GM23248 (cell line): ENCODE results near the gene PLCE1. TPM values are rescaled to one million over a fixed set of nuclear protein-coding genes. Genes with fewer than 3 reads are reported as not detected.

Experiments
- DNase-seq: peaks from one replicate; pipeline ENCODE4 v3.0.0-alpha.2; 2015
- H2AFZ ChIP-seq: fragments of 200-600 bp; sonication (generic); 2 replicates; pipeline ENCODE4 v1.6.1; 2016; ENCODE audit warnings: antibody characterized with exemption
- H3F3A ChIP-seq: fragments of 200-600 bp; sonication (generic); 2 replicates; pipeline ENCODE4 v1.6.1; 2016; ENCODE audit warnings: mild to moderate bottlenecking, antibody characterized with exemption, mixed run types; ENCODE audit not compliant: insufficient read depth
- H3K27ac ChIP-seq: fragments of 200-600 bp; sonication (generic); 2 replicates; pipeline ENCODE4 v1.5.1; 2016; ENCODE audit warnings: mild to moderate bottlenecking
- H3K27me3 ChIP-seq: fragments of 200-600 bp; sonication (generic); replicated peaks from 2 replicates; pipeline ENCODE4 v1.6.1; 2016; ENCODE audit warnings: mild to moderate bottlenecking; ENCODE audit not compliant: insufficient read depth
- H3K36me3 ChIP-seq: fragments of 200-600 bp; sonication (generic); 2 replicates; pipeline ENCODE4 v1.6.1; 2016; ENCODE audit warnings: low read depth, mild to moderate bottlenecking
- H3K4me1 ChIP-seq: fragments of 200-600 bp; sonication (generic); 2 replicates; pipeline ENCODE4 v1.6.1; 2016; ENCODE audit warnings: mild to moderate bottlenecking; ENCODE audit not compliant: insufficient read depth
- H3K4me2 ChIP-seq: fragments of 200-600 bp; sonication (generic); one replicate; pipeline ENCODE4 v1.6.1; 2016; ENCODE audit warnings: mild to moderate bottlenecking; ENCODE audit not compliant: unreplicated experiment
- H3K4me3 ChIP-seq: fragments of 200-600 bp; sonication (generic); 2 replicates; pipeline ENCODE4 v1.5.1; 2016; ENCODE audit warnings: mild to moderate bottlenecking
- H3K79me2 ChIP-seq: fragments of 200-600 bp; sonication (generic); 2 replicates; pipeline ENCODE4 v1.6.1; 2016; ENCODE audit warnings: mild to moderate bottlenecking; ENCODE audit not compliant: insufficient read depth
- H3K9ac ChIP-seq: fragments of 200-600 bp; sonication (generic); 2 replicates; pipeline ENCODE4 v1.6.1; 2016; ENCODE audit warnings: mild to moderate bottlenecking
- H3K9me2 ChIP-seq: fragments of 200-600 bp; sonication (generic); 2 replicates; pipeline ENCODE4 v1.6.1; 2016; ENCODE audit warnings: mixed run types, mild to moderate bottlenecking, moderate library complexity; ENCODE audit not compliant: insufficient read depth
- H3K9me3 ChIP-seq: fragments of 200-600 bp; sonication (generic); one replicate; pipeline ENCODE4 v1.6.1; 2017; ENCODE audit warnings: low read depth
- H4K20me1 ChIP-seq: fragments of 200-600 bp; sonication (generic); 2 replicates; pipeline ENCODE4 v1.6.0; 2016; ENCODE audit not compliant: insufficient read depth
- EZH2 ChIP-seq: fragments of 200-600 bp; sonication (generic); IDR thresholded peaks from 2 replicates; pipeline ENCODE4 v1.6.1; 2018; ENCODE audit warnings: antibody characterized with exemption, mild to moderate bottlenecking; ENCODE audit not compliant: insufficient read depth, poor library complexity, severe bottlenecking
- EZH2phosphoT487 ChIP-seq: fragments of 200-600 bp; sonication (generic); IDR thresholded peaks from 2 replicates; pipeline ENCODE4 v1.6.1; 2018; ENCODE audit warnings: antibody characterized with exemption, moderate library complexity, mild to moderate bottlenecking, low read depth; ENCODE audit not compliant: insufficient read depth
- WGBS, 2 experiments: methylation state at CpG; one replicate each; pipeline ENCODE4 v1.1.6; 2015 to 2017; ENCODE audit warnings: low lambda C conversion rate in 2 of 2, low coverage in 1 of 2; ENCODE audit errors: missing lambda C conversion rate in 2 of 2; 5-methylcytosine and 5-hydroxymethylcytosine counted together
- in situ Hi-C: fragments of 300-500 bp; cut with MboI; formaldehyde crosslinking; loops from 2 replicates; pipeline ENCODE4 v1.15.0; 2020
- polyA plus RNA-seq: library from polyadenylated mRNA; unstranded; fragments of >200 nt; fragmentation: Nextera tagmentation; extraction: Ambion mirVana; gene quantifications from 2 replicates; pipeline ENCODE4 v1.2.1, GENCODE V29; 2016
- total RNA-seq: library from RNA; depleted of rRNA; stranded (reverse); fragments of >200 nt; shearing (Covaris generic); gene quantifications from 2 replicates; pipeline ENCODE4 v1.2.3, GENCODE V29; 2014; rRNA removed

PLCE1 gene
- total RNA-seq: 2.9 and 6.2 TPM in 2 replicates
- polyA plus RNA-seq: 3.7 TPM in 2 replicates

DNA sequence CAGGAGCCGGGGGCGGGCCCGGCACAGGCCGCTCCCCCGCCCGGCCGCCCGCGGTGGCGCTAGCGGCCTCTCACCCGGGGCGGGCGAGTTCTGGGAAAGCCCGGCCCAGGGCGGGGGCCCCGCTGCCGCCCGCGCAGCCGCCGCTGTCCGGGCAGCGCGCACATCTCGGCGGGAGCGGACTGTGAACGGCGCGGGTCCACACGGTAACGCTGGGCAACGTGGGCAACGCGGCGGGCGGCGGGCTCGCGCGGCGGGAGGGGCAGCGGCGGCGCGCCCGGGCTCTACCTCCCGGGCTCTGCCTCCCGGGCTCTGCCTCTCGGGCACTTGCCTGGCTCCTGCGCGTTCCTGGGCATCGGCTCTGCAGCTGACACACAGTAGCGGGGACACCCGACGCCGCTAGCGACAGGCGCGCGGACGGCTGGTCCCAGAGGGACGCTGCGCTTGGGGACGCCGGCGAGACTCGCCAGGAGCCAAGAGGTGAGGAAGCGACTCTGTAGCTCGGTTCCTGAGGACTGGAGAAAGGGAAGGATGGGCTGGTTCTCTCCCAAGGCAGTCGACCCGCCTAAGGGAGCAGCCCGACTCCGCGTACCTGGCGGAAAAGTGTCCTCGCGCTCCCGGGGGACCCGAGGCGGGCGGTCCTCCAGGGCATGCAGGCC, at the start of gene PLCE1:
Gene PLCE1 (plus strand): TSS at position 150 of the 656 bp plus-strand sequence. CDS start 37,116 bp downstream, outside the sequence.
- peak within 1 kb of the TSS; percentile 87 for H3K4me3 ChIP-seq
- TF ChIP-seq EZH2 (no peak), EZH2phosphoT487 (no peak)
- H3K36me3 ChIP-seq: no peaks in the 10 kb centered on the region
- WGBS, 2 experiments: 1 to 3% methylated on average over 51 to 73 of the region's 83 CpGs
- H3F3A ChIP-seq: peaks cover 42% of the 10 kb centered on the region
- H3K9me2 ChIP-seq: no peaks in the 10 kb centered on the region
- DNase-seq: peak; percentile 80
- in situ Hi-C loops: no loop called here
- H3K27me3 ChIP-seq: no peaks in the 10 kb centered on the region
- peaks cover 32% of the 10 kb centered on the region for H3K4me1 ChIP-seq
- H3K9me3 ChIP-seq: no peaks in the 10 kb centered on the region
- H3K79me2 ChIP-seq: 0 out of 2 replicates have a peak, but pooled peaks cover 9% of the 10 kb centered on the region
- H4K20me1 ChIP-seq: no peaks in the 10 kb centered on the region
- H2AFZ ChIP-seq: peak within 1 kb of the TSS; percentile 86
- H3K4me2 ChIP-seq: peak within 1 kb of the TSS; percentile 89
- H3K9ac ChIP-seq: peak within 1 kb of the TSS; percentile 71
- no peak within 1 kb of the TSS for H3K27ac ChIP-seq

GRCh38 chr10:93945819-93946218, 47.9 kb upstream of the PLCE1 start:
- Histone ChIP-seq H3K27ac (no peak overlapping the region), H3K79me2 (no peaks in the 10 kb centered on the region), H4K20me1 (no peaks in the 10 kb centered on the region), H3K4me1 (no peaks in the 10 kb centered on the region), H3K9me2 (no peaks in the 10 kb centered on the region), H3F3A (no peaks in the 10 kb centered on the region), H3K36me3 (no peaks in the 10 kb centered on the region), H2AFZ (no peak overlapping the region), H3K4me3 (no peak overlapping the region), H3K4me2 (no peak overlapping the region), H3K9me3 (no peaks in the 10 kb centered on the region), H3K9ac (no peak overlapping the region), H3K27me3 (no peaks in the 10 kb centered on the region)
- TF ChIP-seq EZH2 (no peak), EZH2phosphoT487 (no peak)
- WGBS, 2 experiments: 22 to 26% methylated on average over 4 of the region's 4 CpGs
- DNase-seq: no peak
- in situ Hi-C loops: no loop called here

GRCh38 chr10:93947055-93947454, 46.7 kb upstream of the PLCE1 start:
- Histone ChIP-seq H3K79me2 (no peaks in the 10 kb centered on the region), H3K9ac (no peak overlapping the region), H4K20me1 (no peaks in the 10 kb centered on the region), H3K27me3 (no peaks in the 10 kb centered on the region), H3K4me3 (no peak overlapping the region), H3K4me1 (no peaks in the 10 kb centered on the region), H2AFZ (no peak overlapping the region), H3K9me2 (no peaks in the 10 kb centered on the region), H3K4me2 (no peak overlapping the region), H3F3A (no peaks in the 10 kb centered on the region), H3K9me3 (no peaks in the 10 kb centered on the region), H3K36me3 (no peaks in the 10 kb centered on the region), H3K27ac (no peak overlapping the region)
- TF ChIP-seq EZH2 (no peak), EZH2phosphoT487 (no peak)
- peak; percentile 6 for DNase-seq
- in situ Hi-C loops: no loop called here
- 73 to 78% methylated on average over 8 of the region's 8 CpGs for WGBS, 2 experiments

DNA sequence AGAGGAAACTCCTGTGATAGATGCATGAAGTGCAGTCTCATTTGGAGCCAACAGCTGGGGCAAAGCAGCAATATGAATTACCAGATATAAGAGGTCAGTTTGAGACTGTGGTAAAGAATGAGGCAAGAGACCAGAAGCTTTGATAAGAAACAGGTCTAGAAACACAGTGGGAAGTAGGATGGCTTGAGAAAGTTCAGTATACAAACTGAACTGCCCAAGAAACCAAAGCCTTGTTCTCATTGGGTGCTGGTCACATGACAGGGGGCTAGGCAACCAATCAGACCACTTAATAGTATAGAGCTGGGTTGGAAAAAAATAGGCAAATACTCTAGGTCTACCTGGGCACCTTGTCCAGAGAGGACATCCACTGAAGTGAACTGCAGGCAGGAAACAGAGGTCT, 46.2 kb upstream of the PLCE1 start:
- TF ChIP-seq EZH2phosphoT487: no peak
- no peak for TF ChIP-seq EZH2
- no peaks in the 10 kb centered on the region for H3K4me1 ChIP-seq
- H3K9me2 ChIP-seq: no peaks in the 10 kb centered on the region
- no peak for DNase-seq
- no peak overlapping the region for H3K4me2 ChIP-seq
- no peaks in the 10 kb centered on the region for H3K27me3 ChIP-seq
- H3K9ac ChIP-seq: no peak overlapping the region
- no peak overlapping the region for H2AFZ ChIP-seq
- H3K4me3 ChIP-seq: no peak overlapping the region
- in situ Hi-C loops: no loop called here
- H3K36me3 ChIP-seq: no peaks in the 10 kb centered on the region
- no peak overlapping the region for H3K27ac ChIP-seq
- no peaks in the 10 kb centered on the region for H4K20me1 ChIP-seq
- no peaks in the 10 kb centered on the region for H3K9me3 ChIP-seq
- no peaks in the 10 kb centered on the region for H3F3A ChIP-seq
- H3K79me2 ChIP-seq: no peaks in the 10 kb centered on the region
